Upper lobe of right lung (tissue), 1 donor: ENCODE data around the gene CST11. TPM values are rescaled to one million over a fixed set of nuclear protein-coding genes. Genes with fewer than 3 reads are reported as not detected.

ENCODE experiments used
- ATAC-seq: fragments of 200-7000 bp; cut with Tn5 transposase; one replicate; pipeline ENCODE4 v1.9.1; 2020; ENCODE audit warnings: mild to moderate bottlenecking, moderate library complexity
- DNase-seq: peaks from one replicate; pipeline ENCODE4 v3.0.0-alpha.2; 2020
- H3K27ac ChIP-seq: fragments of 200-600 bp; one replicate; pipeline ENCODE4 v1.8.0; 2022
- H3K27me3 ChIP-seq: fragments of 200-600 bp; one replicate; pipeline ENCODE4 v1.8.0; 2022; ENCODE audit warnings: mild to moderate bottlenecking
- H3K36me3 ChIP-seq: fragments of 200-600 bp; one replicate; pipeline ENCODE4 v1.8.0; 2022
- H3K4me1 ChIP-seq: fragments of 200-600 bp; one replicate; pipeline ENCODE4 v1.8.0; 2022
- H3K4me3 ChIP-seq: fragments of 200-600 bp; one replicate; pipeline ENCODE4 v1.8.0; 2022; ENCODE audit warnings: mild to moderate bottlenecking
- H3K9me3 ChIP-seq: fragments of 200-600 bp; one replicate; pipeline ENCODE4 v1.8.0; 2022
- CTCF ChIP-seq: fragments of 200-600 bp; IDR thresholded peaks from one replicate; pipeline ENCODE4 v1.8.0; 2022; ENCODE audit warnings: antibody characterized with exemption
- intact Hi-C: fragments of 100-400 bp; cut with DNase I; formaldehyde crosslinking; loops from one replicate; pipeline ENCODE4 v1.11.0; 2022
- long read RNA-seq: library from polyadenylated mRNA; unstranded; transcript quantifications from one replicate; pipeline ENCODE4 v2.0.0, GENCODE V29; 2021
- total RNA-seq: library from RNA; stranded (reverse); fragmentation: NEBNext Ultra II Directional; extraction: Animal tissue kit (Norgen Biotek cat#: 25700); gene quantifications from one replicate; pipeline ENCODE4 v1.2.1, GENCODE V29; 2021
- donor health status: DM: no; HTN: yes; CAD: no; lungs with severe emphysema.

CST11 gene
- not detected for total RNA-seq
- long read RNA-seq = 0 reads

GRCh38 chr20:23452776-23453175 lies at the start of gene CST11:
CST11 (minus strand) TSS chr20:23452876; CDS start chr20:23452811, 65 bp downstream.
- Histone ChIP-seq H3K9me3 (no peaks in the 10 kb centered on the region), H3K4me1 (no peaks in the 10 kb centered on the region), H3K36me3 (no peaks in the 10 kb centered on the region), H3K4me3 (no peak within 1 kb of the TSS), H3K27me3 (peaks cover 8% of the 10 kb centered on the region), H3K27ac (no peak within 1 kb of the TSS)
- no peak for ATAC-seq
- intact Hi-C loops = no loop called here
- no peak for DNase-seq
- TF ChIP-seq CTCF = no peak

- no peak for TF ChIP-seq CTCF
- no peak for ATAC-seq
- Histone ChIP-seq H3K4me1 (no peaks in the 10 kb centered on the region), H3K27ac (no peak overlapping the region), H3K27me3 (no peaks in the 10 kb centered on the region), H3K36me3 (no peaks in the 10 kb centered on the region), H3K4me3 (no peak overlapping the region), H3K9me3 (no peaks in the 10 kb centered on the region)
- intact Hi-C loops = no loop called here
- DNase-seq = no peak
These were observed 49.2 kb upstream of the CST11 start for GRCh38 chr20:23501926-23502325.

GRCh38 chr20:23497536-23497935 lies 44.9 kb upstream of the CST11 start:
- H3K4me1 ChIP-seq = no peaks in the 10 kb centered on the region
- ATAC-seq = no peak
- H3K27ac ChIP-seq = no peak overlapping the region
- DNase-seq = no peak
- intact Hi-C loops = no loop called here
- H3K27me3 ChIP-seq = no peaks in the 10 kb centered on the region
- no peaks in the 10 kb centered on the region for H3K9me3 ChIP-seq
- TF ChIP-seq CTCF = no peak
- H3K4me3 ChIP-seq = no peak overlapping the region
- H3K36me3 ChIP-seq = no peaks in the 10 kb centered on the region

- Histone ChIP-seq H3K9me3 (no peaks in the 10 kb centered on the region), H3K36me3 (no peaks in the 10 kb centered on the region), H3K27ac (no peak overlapping the region), H3K4me1 (no peaks in the 10 kb centered on the region), H3K27me3 (no peaks in the 10 kb centered on the region), H3K4me3 (no peak overlapping the region)
- DNase-seq = no peak
- intact Hi-C loops = no loop called here
- no peak for TF ChIP-seq CTCF
- ATAC-seq = no peak
These were observed 40.6 kb upstream of the CST11 start for GRCh38 chr20:23493172-23493772.

- Histone ChIP-seq H3K36me3 (no peaks in the 10 kb centered on the region), H3K27me3 (no peaks in the 10 kb centered on the region), H3K4me1 (no peaks in the 10 kb centered on the region), H3K9me3 (no peaks in the 10 kb centered on the region), H3K27ac (no peak overlapping the region), H3K4me3 (no peak overlapping the region)
- no peak for DNase-seq
- TF ChIP-seq CTCF = no peak
- intact Hi-C loops = no loop called here
- peak; percentile 35 for ATAC-seq
These were observed 39.6 kb upstream of the CST11 start for GRCh38 chr20:23492292-23492691.

- Histone ChIP-seq H3K4me3 (no peak within 1 kb of the TSS), H3K27ac (no peak within 1 kb of the TSS)
- intact Hi-C loops = no loop called here
These were observed 38.1 kb upstream of the CST11 start, which contains the start of gene CST8 for GRCh38 chr20:23490817-23491216. CST8 (plus strand) TSS chr20:23491117; CDS start chr20:23491668, 551 bp downstream.

More at GRCh38 chr20:23490817-23491216, 38.1 kb upstream of the CST11 start, which contains the start of gene CST8:
- H3K9me3 ChIP-seq = no peaks in the 10 kb centered on the region
- no peak for TF ChIP-seq CTCF
- no peaks in the 10 kb centered on the region for H3K27me3 ChIP-seq
- H3K4me1 ChIP-seq = no peaks in the 10 kb centered on the region
- ATAC-seq (no peak), DNase-seq (no peak)
- H3K36me3 ChIP-seq = no peaks in the 10 kb centered on the region
